Calu3 (cell line): ENCODE data around the gene MMAB. TPM values are rescaled to one million over a fixed set of nuclear protein-coding genes. Genes with fewer than 3 reads are reported as not detected.
A peak's percentile ranks its signal among the peaks of the same experiment; 100 is the strongest.

Experiments used
- BruUV-seq: library from RNA; stranded (reverse); fragments of 400-500 nt; replicated peaks from 2 replicates; lab custom pipeline; 2021; lab: Mats Ljungman, UMichigan
- CTCF ChIA-PET: fragments of 300-600 bp; sonication (Branson Sonifier 250); formaldehyde crosslinking; loops from one replicate; lab custom pipeline; 2022; ENCODE audit warnings: antibody characterized with exemption; lab: Charles Lee
- DNase-seq: peaks from one replicate; pipeline ENCODE4 v3.0.0; 2022
- H3K27ac Mint-ChIP-seq: one replicate; pipeline ENCODE4 v1.8.0; 2022; ENCODE audit warnings: mixed read lengths; ENCODE audit not compliant: unreplicated experiment
- H3K27me3 Mint-ChIP-seq: one replicate; pipeline ENCODE4 v1.8.0; 2022; ENCODE audit warnings: mixed read lengths; ENCODE audit not compliant: unreplicated experiment
- H3K36me3 Mint-ChIP-seq: one replicate; pipeline ENCODE4 v1.8.0; 2022; ENCODE audit warnings: mild to moderate bottlenecking, moderate library complexity, mixed read lengths; ENCODE audit not compliant: insufficient read depth, unreplicated experiment
- H3K4me1 Mint-ChIP-seq: one replicate; pipeline ENCODE4 v1.8.0; 2022; ENCODE audit warnings: mild to moderate bottlenecking, low read depth, mixed read lengths; ENCODE audit not compliant: unreplicated experiment
- H3K4me3 Mint-ChIP-seq: one replicate; pipeline ENCODE4 v1.8.0; 2022; ENCODE audit warnings: mild to moderate bottlenecking, low read depth, moderate library complexity, mixed read lengths; ENCODE audit not compliant: unreplicated experiment
- H3K9me3 Mint-ChIP-seq: one replicate; pipeline ENCODE4 v1.8.0; 2022; ENCODE audit warnings: low read depth, mixed read lengths; ENCODE audit not compliant: unreplicated experiment
- CTCF ChIP-seq: fragments of 200-600 bp; IDR thresholded peaks from one replicate; pipeline ENCODE4 v1.8.0; 2022; ENCODE audit warnings: antibody characterized with exemption; ENCODE audit not compliant: unreplicated experiment
- intact Hi-C: fragments of 100-400 bp; cut with micrococcal nuclease; formaldehyde crosslinking; loops from one replicate; pipeline ENCODE4 v1.10.0; 2022; ENCODE audit not compliant: unreplicated experiment
- total RNA-seq: library from RNA; stranded (reverse); gene quantifications from 2 replicates; pipeline ENCODE4 v1.2.3, GENCODE V29; 2022

The MMAB gene
- total RNA-seq, 1 experiment from 2014 or later: 82.8 TPM

GRCh38 chr12:109577311-109577710 lies 4.0 kb upstream of the MMAB start:
- no peak for DNase-seq
- CTCF ChIA-PET: no interaction called here
- intact Hi-C loops: no loop called here
- Mint-ChIP-seq H3K4me3 (no peak overlapping the region), H3K27ac (no peak overlapping the region), H3K27me3 (no peaks in the 10 kb centered on the region), H3K4me1 (peaks cover 33% of the 10 kb centered on the region), H3K36me3 (peaks cover 70% of the 10 kb centered on the region), H3K9me3 (no peaks in the 10 kb centered on the region)
- no TSS peak for BruUV-seq
- TF ChIP-seq CTCF: no peak

- DNase-seq: no peak
- peaks cover 67% of the 10 kb centered on the region for H3K36me3 Mint-ChIP-seq
- no peaks in the 10 kb centered on the region for H3K9me3 Mint-ChIP-seq
- no peak for TF ChIP-seq CTCF
- no peak overlapping the region for H3K4me3 Mint-ChIP-seq
- intact Hi-C loops: no loop called here
- peaks cover 27% of the 10 kb centered on the region for H3K4me1 Mint-ChIP-seq
- CTCF ChIA-PET: interaction anchor here (0.6 kb wide), 1 partner anchor 923 kb away, joined by 4 read pairs; no protein-coding TSS in a partner anchor
- no peaks in the 10 kb centered on the region for H3K27me3 Mint-ChIP-seq
- H3K27ac Mint-ChIP-seq: no peak overlapping the region
- BruUV-seq: no TSS peak
Measured at GRCh38 chr12:109575683-109576082, 2.4 kb upstream of the MMAB start.

GRCh38 chr12:109573914-109574244 lies 575 bp upstream of the MMAB start:
- intact Hi-C loops: no loop called here
- no TSS peak for BruUV-seq
- peak overlapping the region; percentile 96 for H3K4me3 Mint-ChIP-seq
- H3K27ac Mint-ChIP-seq: peak overlapping the region; percentile 99
- H3K36me3 Mint-ChIP-seq: peaks cover 66% of the 10 kb centered on the region
- peaks cover 27% of the 10 kb centered on the region for H3K4me1 Mint-ChIP-seq
- DNase-seq: no peak
- H3K9me3 Mint-ChIP-seq: no peaks in the 10 kb centered on the region
- no peak for TF ChIP-seq CTCF
- CTCF ChIA-PET: interaction anchor here (0.6 to 2.0 kb wide), 4 partner anchors 24 to 207 kb away, joined by 3 to 6 read pairs (median 6); no protein-coding TSS in a partner anchor
- H3K27me3 Mint-ChIP-seq: no peaks in the 10 kb centered on the region

- CTCF ChIA-PET: interaction anchor here (0.8 to 2.0 kb wide), 2 partner anchors 19 to 201 kb away, joined by 3 to 6 read pairs; no protein-coding TSS in a partner anchor
- peaks cover 27% of the 10 kb centered on the region for H3K4me1 Mint-ChIP-seq
- no peaks in the 10 kb centered on the region for H3K9me3 Mint-ChIP-seq
- H3K36me3 Mint-ChIP-seq: peaks cover 71% of the 10 kb centered on the region
- no peak for TF ChIP-seq CTCF
- H3K27ac Mint-ChIP-seq: peak overlapping the region; percentile 99
- intact Hi-C loops: no loop called here
- BruUV-seq: no TSS peak
- no peak for DNase-seq
- no peaks in the 10 kb centered on the region for H3K27me3 Mint-ChIP-seq
- H3K4me3 Mint-ChIP-seq: peak overlapping the region; percentile 96
Measured at GRCh38 chr12:109572506-109572845, 828 bp downstream of the MMAB start.
